Breast epithelium (tissue), 3 donors: ENCODE measurements around the gene SH3D19.

Experiments used
- CTCF ChIP-seq, 3 donors: fragments of 450-650 bp; IDR thresholded peaks; one replicate each; pipeline ENCODE4 v1.5.1; 2016 to 2017; ENCODE audit warnings: antibody characterized with exemption in 3 of 3, mild to moderate bottlenecking in 3 of 3, moderate library complexity in 3 of 3
- POLR2A ChIP-seq: fragments of 450-650 bp; IDR thresholded peaks from one replicate; pipeline ENCODE4 v1.6.1; 2016; ENCODE audit warnings: antibody characterized with exemption, mild to moderate bottlenecking, moderate library complexity

- no peak for TF ChIP-seq CTCF (IDR thresholded peaks at IDR 0.05)
- TF ChIP-seq POLR2A: no peak
Measured at GRCh38 chr4:151192556-151193235, 132.7 kb downstream of the SH3D19 start.
